HG03565 (cell line): Measurements from ENCODE around the gene ROBO2.

Source experiments
- ATAC-seq: cut with Tn5 transposase; IDR thresholded peaks from one replicate; pipeline ENCODE4 v1.9.1; 2021; ENCODE audit warnings: mild to moderate bottlenecking, moderate library complexity; ENCODE audit not compliant: unreplicated experiment

ROBO2 gene

DNA sequence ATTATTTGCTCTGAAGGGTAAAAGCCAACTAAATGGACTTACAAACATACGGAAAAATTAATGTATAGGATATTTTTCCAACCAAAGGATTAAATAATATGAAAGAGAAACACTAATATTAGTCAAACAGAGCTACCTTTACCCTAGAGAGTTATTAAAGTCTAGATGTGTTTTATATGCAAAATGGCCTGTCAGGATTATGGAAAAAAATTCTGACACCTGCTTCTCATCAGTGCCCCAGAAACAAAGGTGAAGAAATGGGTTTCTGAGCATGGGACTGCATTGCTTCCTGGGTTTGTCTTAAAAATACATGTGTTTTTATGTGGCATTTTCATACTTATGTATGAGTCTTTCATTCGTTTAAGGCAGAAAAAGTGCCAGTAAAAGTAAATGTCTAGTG is 148.3 kb downstream of the ROBO2 start:
- ATAC-seq: no peak

DNA sequence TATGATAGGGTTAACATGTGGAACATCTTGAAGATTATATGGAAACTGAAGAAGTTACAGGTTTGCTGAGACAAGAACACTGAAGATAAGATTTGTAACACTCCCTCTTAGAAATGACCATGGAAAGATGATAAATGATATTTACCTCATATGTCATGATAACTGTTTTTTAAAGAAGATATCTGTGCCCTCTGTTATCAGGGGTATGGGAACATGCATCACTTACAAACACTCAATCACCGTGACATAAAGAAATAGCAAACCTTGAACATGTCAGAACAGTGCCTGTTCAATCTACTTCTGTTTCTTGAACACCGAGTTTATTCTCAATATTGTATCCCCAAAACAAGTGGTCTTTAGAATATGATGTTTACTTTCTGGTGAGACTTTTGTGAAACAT is 149.4 kb downstream of the ROBO2 start:
- no peak for ATAC-seq

DNA sequence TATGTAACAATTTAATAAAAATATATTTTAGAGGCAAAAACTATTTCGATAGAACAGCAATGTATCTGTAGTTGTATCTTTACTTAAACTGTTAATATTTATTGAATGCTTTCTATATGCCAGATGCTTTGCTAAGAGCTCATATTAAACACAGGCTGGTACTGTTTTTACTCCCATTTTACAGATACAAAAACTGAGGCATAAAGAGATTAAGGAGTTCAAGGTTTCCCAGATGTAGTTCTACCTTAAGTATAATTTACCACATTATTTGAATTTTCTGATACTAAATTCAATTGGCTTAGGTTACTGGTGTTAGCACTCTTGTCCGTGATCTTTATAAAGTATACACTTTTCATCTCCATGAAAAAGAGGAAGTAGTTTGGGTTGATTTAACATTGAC is 149.8 kb downstream of the ROBO2 start:
- ATAC-seq: no peak

DNA sequence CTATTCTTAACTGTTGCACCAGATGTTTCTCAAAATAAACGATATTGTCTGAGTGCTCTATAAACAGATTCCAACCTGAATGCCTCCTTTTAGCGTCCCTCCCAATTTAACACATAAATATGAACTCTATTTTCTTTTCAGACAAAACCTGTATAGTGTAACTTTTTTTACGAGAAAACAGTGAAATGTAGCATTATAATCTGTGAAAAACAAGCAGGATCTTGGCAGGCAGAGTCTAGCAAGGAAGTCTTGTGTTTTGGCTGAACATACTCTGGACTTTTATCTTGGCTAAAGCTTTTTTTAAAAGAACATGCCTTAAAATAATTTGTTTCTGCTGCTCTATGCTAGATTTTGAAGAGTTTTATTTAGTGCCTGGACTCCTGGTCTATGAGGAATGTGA is 150.5 kb downstream of the ROBO2 start:
- no peak for ATAC-seq

DNA sequence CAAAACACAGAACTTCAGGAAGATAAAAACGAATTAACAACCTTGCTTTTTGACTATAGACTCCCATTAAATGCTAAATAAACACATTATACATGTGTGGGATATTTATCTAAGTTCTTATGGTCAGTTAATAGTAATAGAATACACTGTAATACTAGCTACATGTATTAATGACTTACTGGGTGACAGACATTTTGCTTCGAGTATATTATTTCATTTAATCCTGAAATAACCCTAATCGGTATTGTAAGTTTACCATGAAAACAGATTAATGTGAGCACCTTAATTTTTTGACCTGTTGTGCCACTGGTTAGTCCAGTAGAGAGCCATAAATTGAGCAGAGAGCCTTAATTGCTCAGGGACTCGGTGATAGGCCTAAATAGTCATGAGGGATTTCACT is 151.1 kb downstream of the ROBO2 start:
- no peak for ATAC-seq

DNA sequence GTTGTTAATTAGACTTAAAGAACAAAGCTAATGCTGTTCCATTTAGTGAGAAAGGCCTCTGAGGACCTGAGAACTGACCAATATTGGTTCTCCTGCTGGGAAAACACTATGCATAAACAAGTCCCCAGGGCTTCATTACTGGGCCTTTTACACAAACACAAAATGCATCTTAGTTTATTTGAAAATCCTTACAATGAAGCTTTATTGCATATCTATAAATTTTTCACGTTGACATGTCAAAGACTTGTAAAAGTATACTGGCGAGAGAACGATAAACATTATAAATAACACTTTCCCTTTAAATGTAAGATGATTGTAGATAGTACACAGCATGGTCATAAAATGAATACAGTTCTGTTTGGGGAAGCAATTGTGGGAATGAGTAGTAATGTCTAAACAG is 151.7 kb downstream of the ROBO2 start:
- ATAC-seq: no peak

DNA sequence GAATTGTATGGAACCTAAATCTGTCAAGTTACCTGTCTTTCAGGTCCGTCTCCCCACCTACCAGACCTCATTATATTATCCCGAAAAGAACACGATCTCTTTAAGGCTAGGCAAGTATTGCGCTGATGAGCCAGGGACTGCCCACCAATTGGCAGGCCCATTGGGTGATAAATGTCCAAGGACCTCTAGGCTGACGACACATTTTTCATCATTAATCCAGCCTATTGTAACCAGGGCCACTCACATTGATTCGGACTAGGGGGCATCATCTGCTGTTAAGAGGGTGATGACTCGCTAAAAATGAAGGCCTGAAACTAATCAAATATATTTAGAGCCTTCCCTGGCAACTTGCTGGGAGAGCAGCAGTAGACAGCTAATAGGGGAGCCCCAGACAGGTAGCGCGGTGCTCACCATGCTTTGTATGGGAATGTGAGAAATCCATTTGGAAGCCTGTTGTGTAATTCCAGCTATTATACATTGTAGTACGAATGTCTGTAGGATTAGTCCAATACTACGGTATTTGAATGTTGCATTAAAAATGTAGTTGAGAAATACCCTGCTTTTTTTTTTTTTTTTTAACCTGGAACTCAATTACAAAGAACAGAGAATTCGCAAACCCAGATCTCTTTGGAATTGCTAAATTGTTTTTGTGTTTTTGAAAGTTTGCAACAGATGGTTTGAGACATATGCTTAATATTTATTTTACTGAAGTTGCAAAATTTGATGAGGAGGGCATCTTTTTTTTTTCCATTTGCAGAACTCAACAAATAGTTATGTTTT is 156.1 kb downstream of the ROBO2 start:
- ATAC-seq: no peak

DNA sequence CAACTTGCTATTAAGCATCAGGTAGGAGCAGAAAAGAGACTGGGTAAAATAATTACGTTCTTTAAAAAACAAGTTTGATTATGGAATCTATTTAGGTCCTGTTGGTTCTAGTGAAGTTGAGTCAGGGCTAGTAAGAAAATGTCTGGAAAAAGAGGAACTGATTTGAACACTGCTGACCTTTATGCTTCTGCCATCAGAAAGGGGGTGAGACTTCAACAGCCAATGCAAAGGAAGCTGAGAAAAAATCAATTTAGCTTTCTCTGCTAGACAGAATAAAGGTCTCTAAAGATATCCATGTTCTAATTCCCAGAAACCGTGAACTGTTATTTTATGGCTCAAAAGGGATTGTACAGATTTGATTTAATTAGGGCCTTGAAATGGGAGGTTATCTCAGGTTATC is 157.5 kb downstream of the ROBO2 start:
- no peak for ATAC-seq

DNA sequence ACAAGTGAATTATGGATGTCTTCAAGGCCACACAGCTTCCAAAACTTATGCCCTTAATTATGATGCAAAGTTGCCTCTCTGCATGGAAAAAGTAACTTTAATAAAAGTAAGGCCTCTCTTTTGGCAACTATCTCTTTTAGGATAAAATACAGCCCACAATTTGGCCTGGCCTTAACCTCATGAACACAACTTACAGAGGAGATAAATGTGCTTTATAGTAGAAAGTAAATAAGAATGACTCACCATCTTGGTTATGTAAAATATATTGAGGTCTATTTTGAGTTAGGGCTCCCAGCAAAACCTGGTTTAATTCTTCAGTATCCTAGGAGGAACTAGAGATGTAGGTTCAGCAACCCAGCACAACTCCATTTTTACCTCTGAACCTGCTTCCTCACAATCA is 164.0 kb downstream of the ROBO2 start:
- ATAC-seq: no peak

DNA sequence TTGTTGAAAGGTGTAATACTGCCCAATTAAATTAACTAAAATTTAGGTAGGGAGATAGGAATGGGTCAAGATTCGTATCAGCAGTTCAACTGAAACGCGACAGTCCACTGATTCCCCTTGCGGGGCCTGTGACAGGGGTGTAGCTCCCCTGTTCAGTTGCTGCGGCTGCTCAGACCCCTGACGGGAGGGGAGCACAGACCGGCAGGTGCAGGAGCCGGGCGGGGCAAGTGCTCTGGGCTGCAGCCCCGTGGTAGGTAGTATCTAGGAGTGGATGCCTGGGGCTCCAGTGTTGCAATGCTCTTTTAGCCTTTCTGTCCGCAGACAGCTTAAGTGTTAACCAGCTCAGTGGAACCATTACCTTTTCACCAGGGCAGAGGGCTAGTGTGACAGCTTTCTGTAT is 164.9 kb downstream of the ROBO2 start:
- ATAC-seq: no peak

DNA sequence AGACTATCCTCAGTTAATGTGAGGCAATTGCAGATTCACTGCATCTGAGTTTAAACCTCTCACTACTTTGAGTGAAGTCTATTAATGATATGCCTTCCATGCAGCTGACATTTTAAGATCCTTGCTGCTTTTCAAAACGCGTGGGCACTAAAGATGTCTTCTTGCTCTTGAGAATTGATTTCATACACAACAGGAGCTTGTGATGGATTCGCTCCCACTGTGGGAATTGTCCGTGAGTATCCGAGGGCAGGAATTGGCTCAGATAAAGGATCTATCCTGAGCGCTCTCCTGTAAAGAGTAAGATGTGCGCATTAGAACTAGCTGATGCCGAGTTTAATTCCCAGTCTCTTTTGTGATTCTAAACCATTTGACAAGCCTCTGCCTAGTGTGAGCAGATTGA is 167.9 kb downstream of the ROBO2 start:
- ATAC-seq: no peak

DNA sequence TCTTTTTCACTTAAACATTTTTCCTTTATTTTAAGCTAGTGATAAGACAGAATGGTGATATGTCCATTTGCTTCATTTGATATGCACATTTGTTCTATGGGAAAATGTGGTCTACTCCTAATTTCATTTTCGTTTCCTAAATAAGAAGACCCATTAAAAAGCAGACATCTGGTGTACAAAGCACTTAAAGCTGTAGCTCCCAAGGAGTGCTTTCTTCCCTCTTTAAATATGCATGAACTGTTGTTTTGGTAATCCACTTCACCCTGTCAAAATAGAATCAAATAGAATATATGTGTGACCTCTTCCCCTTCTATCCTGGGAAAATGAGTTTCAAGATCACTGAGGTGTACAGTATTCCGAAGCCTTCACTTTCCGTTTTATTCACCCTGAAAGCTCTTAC is 182.8 kb downstream of the ROBO2 start:
- ATAC-seq: no peak

DNA sequence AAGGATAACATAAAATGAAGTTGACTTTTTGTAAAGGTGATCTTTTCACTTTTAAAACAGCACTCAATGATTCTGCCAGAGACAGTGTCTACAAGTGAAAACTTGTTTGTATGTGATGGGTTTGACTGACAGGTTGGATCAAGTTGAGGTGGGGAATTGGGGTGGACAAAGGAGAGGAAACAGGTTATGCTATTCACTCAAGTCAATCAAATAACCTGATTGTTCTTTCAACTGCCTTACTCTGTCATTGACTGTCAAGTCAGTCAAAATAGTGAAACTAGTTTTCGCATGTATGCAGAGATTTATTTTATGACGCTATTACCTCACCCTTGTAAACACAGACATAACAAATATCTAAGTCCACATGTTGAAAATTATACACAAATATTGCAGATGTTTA is 187.7 kb downstream of the ROBO2 start:
- ATAC-seq: no peak

DNA sequence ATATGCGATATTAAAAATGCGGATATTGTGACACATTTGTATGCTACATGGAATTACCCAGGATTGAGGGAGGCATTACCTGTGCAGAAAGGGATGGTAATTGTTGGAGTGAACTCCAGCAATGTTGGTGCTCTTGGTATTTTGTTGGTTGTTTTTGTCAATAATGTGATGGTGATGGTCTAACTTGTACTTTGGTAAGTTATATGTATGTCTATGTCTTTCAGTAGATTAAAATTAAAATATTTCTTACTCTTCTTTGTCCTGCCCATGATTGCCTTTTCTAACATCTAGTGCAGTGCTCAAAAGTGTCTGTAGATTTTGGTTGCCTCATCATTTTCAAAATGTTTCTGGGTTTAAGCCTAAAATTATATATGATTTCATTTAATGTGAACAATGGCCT is 192.7 kb downstream of the ROBO2 start:
- no peak for ATAC-seq

DNA sequence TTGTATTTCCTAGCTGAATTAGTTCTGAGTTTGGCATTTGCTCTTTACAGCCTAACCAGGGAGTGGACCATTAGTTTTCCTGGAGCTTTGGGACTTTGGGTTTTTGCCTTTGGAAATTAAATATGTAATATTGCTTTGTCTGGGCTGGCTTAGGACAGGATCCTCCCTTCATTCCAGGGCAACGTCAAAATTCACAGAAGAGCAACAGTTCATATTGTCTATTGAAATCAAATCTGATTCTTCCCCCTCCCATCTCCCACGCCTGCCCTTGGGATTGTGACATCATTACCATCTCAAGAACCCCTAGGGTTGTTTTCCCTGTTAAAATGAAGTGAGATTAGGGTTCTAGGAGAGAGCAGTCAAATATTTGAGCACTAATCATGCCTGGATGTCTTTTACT is 194.1 kb downstream of the ROBO2 start:
- ATAC-seq: no peak

DNA sequence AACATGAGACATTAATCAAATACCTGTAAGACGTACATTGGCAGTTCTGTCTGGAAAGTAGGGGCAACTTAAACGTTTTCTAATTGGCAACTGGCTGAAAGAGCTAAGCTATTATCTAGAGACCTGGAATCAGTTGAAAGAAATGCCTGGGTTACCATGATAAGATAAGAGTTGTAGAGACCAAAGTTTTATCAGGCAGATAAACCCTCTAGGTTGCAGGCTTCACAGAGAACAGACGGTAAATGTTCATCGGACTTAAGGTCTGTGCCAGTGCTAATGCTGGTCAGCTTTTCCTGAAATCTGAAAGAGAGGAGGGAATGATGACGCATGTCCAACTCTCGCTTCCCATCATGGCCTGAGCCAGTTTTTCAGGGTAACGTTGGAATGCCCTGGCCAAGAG is 196.2 kb downstream of the ROBO2 start:
- no peak for ATAC-seq

DNA sequence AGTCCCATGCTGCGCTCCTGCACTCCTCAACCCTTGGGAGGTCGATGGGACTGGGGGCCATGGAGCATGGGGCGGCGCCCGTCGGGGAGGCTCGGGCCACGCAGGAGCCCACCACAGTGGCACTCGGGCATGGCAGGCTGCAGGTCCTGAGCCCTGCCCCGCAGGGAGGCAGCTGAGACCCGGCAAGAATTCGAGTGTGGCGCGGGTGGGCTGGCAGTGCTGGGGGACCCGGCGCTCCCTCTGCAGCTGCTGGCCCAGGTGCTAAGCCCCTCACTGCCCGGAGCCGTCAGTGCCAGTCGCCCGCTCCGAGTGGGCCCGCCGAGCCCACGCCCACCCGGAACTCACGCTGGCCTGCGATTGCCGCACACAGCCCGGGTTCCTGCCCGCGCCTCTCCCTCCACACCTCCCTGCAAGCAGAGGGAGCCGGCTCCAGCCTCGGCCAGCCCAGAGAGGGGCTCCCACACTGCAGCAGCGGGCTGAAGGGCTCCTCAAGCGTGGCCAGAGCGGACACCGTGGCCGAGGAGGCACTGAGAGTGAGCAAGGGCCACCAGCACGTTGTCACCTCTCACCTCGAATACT is 200.3 kb downstream of the ROBO2 start:
- no peak for ATAC-seq

DNA sequence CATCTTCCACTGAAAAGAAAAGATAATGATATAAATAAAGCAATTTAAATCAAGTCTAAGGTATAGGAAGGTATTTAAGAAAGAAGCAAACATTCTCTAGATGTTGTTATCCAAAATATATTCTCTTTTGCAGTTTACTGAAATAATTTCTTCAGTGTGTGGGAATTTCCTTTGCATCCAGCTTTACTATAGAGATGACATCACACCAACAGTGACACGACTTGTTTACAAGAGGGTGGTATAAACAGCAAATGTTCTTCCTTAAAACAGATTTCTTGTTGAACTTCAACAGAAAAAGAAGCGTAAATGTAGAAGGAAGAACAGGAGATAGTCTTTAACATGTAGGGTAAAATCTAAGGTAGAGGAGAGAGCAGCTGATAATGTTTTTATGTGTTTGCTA is 202.5 kb downstream of the ROBO2 start:
- ATAC-seq: no peak

DNA sequence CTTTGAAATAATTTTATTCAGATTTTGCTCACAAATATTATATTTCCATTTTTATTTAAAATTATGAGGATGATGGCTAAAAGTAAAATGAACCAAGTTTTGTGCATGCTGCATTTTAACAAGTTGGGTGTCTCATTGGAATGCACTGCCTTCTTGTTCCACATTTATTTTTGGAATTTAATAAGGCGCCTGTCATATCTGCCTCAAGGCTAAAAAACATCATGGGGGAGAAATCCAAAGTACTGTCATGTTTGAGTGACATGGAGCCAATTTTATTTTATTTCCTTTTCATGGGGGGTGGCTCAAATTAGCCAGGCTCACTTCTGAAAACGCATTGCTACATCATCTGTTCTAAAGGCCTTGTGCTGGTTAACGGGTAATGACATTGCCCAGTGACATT is 205.1 kb downstream of the ROBO2 start:
- ATAC-seq: no peak

DNA sequence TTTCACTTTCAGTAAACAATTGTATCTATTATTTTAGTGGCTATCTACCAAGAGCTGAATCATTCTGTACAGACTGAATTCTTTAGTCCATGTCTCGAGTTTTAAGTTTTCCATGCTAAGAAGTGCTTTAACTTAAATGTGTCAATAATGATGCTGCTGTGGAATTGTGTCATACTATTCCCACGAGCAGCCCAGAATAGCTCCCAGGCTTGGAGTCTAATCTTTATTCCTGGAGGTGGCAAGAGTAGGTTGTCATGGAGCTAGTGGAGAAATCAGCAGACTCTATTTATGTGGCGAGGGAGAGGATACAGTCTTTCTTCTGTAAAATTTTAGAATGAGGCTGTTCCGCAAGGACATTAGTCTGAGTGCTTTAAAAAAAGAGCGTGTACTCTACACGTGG is 207.2 kb downstream of the ROBO2 start:
- ATAC-seq: no peak

DNA sequence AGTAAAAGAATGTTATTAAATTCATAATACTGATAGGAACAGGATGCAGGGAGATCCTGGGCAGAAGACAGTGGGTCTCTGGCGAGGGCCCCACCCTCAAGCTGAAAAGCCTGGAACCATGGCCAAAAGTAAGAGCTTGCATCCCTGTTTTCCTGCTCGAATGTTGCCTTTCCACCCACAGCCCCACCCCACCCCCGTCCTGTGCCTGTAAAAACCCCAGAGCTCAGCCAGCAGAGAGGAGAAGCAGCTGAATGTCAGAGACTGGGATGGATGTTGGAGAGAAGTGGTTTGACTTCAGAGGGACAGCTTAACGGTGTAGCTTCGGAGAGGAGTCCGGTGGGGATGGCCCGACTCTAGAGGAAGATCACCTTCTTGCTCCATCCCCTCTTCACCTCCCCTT is 207.9 kb downstream of the ROBO2 start:
- no peak for ATAC-seq

DNA sequence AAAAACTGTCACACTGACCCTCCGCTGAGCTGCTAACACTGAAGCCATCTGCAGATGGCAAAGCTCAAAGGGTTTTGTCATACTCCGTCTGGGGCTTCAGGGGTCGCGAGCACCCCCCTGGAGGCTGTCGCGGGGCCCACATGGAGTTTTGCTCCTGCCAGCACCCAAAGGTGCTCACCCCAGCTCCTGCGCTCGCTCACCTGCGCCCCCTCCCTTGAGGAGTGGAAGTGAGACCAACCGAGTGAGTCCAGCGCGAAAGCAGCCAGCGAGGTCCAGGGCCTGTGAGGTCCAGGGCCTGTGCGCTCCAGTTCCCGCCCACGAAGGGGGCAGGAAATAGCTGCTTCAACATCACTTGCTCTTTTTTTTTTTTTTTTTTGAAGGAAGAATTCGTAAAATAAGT is 208.5 kb downstream of the ROBO2 start:
- no peak for ATAC-seq

DNA sequence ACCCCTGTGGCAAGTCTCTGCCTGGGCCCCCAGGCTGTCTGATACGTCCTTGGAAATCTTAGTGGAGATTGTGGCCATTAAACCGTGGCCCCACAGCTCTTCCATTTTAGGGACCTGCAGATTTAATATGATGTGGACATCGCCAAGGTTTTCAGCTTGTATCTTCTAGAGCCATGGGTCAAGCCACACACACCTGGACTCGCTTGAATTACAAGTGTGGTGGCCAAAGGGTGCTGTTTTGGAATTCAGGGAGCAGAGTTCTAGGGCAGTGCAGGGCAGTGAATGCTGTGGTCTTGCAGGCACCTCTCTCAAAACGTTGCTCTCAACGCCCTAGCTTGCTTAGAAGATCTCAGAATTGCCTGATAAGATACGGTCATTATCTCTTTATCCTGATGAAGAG is 211.2 kb downstream of the ROBO2 start:
- no peak for ATAC-seq
